K562 (cell line): Measurements from ENCODE around the gene FAM89B. TPM values are rescaled to one million over a fixed set of nuclear protein-coding genes. Genes with fewer than 3 reads are reported as not detected.

ENCODE experiments used
- CBX3 ChIP-seq, 2 experiments: IDR thresholded peaks; 1 replicate in 1 of 2; 2 replicates in 1 of 2; pipeline ENCODE4 v1.6.1; 2012; ENCODE audit warnings: inconsistent platforms in 2 of 2, low read length in 2 of 2, borderline replicate concordance in 1 of 2, control low read depth in 1 of 2
- HDAC1 ChIP-seq, 2 experiments: fragments of 450-650 bp; IDR thresholded peaks; 2 replicates each; pipeline ENCODE4 v1.6.1; 2016 to 2017; ENCODE audit warnings: inconsistent platforms in 1 of 2, mild to moderate bottlenecking in 1 of 2, moderate library complexity in 1 of 2
- SETDB1 ChIP-seq: IDR thresholded peaks from one replicate; pipeline ENCODE4 v1.6.1; 2012; ENCODE audit warnings: low read length, control low read depth, inconsistent platforms
- ZNF232 ChIP-seq: sonication (generic); formaldehyde crosslinking; IDR thresholded peaks from 2 replicates; pipeline ENCODE4 v1.8.0; 2022; ENCODE audit warnings: mild to moderate bottlenecking, missing genetic modification reagents
- polyA plus RNA-seq, 8 experiments: library from polyadenylated mRNA; depleted of rRNA in 4 of 8; stranded (reverse) in 5 of 8; unstranded in 3 of 8; fragments of >200 nt; fragmentation: Nextera tagmentation in 2 of 8; fragmentation: Illumina TruSeq in 1 of 8; extraction: Ambion mirVana in 2 of 8; extraction: Trizol in 1 of 8; gene quantifications; 2 replicates each; pipeline versions ENCODE4 v1.2.1 to v1.2.3, GENCODE V29; 2011 to 2014; ENCODE audit warnings: inconsistent platforms in 1 of 8, missing spikeins in 1 of 8
- total RNA-seq, 7 experiments: library from RNA; depleted of rRNA in 6 of 7; stranded (reverse); fragments of >200 nt in 6 of 7; fragmentation: Illumina TruSeq in 2 of 7; extraction: Trizol in 2 of 7; gene quantifications; 2 replicates each; pipeline versions ENCODE4 v1.2.1 to v1.2.3, GENCODE V29; 2011 to 2021; ENCODE audit warnings: low replicate concordance in 1 of 7
- TF ChIP-seq, protein P1 (sequence below): sonication (generic); formaldehyde crosslinking; IDR thresholded peaks from 2 replicates; pipeline ENCODE4 v1.4.0; 2020; ENCODE audit warnings: mild to moderate bottlenecking, missing genetic modification reagents
- TF ChIP-seq, protein P2 (sequence below): fragments of 450-650 bp; IDR thresholded peaks from 2 replicates; pipeline ENCODE4 v1.6.1; 2016; ENCODE audit warnings: mild to moderate bottlenecking, moderate library complexity

Gene FAM89B
- total and polyA plus RNA-seq, 9 of the 15 experiments (the other 6 are each of a cell fraction or from before 2014, with no cell fraction given), result 0.32 to 27.6 (median 11.9) TPM

DNA sequence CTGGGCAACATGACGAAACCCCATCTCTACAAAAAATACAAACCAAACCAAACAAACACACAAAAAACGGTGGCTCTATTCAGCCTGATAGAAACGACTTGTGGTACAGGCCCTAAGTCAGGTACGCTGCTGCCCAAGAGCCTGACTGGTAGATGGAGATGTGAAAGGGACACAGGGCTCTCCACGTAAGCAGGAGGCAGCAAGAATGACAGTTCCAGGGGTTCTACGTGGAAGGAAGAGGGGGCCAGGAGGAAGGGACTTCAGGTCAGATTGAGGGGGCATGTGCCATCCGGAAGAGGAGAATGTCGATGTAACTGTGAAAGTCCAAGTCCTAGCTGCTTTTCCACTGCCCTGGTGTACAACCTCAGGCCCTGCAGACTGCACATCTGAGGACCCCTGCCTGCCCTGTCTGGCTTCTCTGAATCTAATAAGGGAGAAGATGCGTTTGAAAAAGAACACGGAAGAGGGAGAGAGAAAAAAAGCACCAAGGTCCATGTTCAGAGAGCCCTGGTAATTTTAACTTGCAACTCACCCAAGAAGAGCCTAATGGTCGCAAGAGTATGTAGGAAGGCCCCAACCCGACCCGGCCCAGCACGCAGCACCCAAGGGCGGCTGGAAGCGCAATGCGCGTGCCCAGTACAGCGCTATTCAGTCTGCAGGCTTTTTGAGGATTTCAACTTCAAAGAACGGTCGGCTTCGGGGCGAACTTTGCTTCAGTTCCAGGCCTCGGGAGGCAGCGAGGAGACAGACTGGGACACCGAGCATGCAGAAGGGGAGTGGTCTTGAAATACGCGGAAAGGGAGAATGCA is 3.0 kb upstream of the FAM89B start (continued):
- TF ChIP-seq CBX3 (IDR thresholded peaks at IDR 0.05; ENCODE audit: borderline replicate concordance in 1 of 2, low read length in 2 of 2), result peak in 1 of 2 experiments; percentile 12; a peak in 1 of 3 replicates
- no peak for TF ChIP-seq SETDB1
- TF ChIP-seq, protein P1, sequence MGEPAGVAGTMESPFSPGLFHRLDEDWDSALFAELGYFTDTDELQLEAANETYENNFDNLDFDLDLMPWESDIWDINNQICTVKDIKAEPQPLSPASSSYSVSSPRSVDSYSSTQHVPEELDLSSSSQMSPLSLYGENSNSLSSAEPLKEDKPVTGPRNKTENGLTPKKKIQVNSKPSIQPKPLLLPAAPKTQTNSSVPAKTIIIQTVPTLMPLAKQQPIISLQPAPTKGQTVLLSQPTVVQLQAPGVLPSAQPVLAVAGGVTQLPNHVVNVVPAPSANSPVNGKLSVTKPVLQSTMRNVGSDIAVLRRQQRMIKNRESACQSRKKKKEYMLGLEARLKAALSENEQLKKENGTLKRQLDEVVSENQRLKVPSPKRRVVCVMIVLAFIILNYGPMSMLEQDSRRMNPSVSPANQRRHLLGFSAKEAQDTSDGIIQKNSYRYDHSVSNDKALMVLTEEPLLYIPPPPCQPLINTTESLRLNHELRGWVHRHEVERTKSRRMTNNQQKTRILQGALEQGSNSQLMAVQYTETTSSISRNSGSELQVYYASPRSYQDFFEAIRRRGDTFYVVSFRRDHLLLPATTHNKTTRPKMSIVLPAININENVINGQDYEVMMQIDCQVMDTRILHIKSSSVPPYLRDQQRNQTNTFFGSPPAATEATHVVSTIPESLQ (CRISPR knock-in tag), result peak; percentile 10; the same call in 1 of the 2 replicates
- TF ChIP-seq, protein P2, sequence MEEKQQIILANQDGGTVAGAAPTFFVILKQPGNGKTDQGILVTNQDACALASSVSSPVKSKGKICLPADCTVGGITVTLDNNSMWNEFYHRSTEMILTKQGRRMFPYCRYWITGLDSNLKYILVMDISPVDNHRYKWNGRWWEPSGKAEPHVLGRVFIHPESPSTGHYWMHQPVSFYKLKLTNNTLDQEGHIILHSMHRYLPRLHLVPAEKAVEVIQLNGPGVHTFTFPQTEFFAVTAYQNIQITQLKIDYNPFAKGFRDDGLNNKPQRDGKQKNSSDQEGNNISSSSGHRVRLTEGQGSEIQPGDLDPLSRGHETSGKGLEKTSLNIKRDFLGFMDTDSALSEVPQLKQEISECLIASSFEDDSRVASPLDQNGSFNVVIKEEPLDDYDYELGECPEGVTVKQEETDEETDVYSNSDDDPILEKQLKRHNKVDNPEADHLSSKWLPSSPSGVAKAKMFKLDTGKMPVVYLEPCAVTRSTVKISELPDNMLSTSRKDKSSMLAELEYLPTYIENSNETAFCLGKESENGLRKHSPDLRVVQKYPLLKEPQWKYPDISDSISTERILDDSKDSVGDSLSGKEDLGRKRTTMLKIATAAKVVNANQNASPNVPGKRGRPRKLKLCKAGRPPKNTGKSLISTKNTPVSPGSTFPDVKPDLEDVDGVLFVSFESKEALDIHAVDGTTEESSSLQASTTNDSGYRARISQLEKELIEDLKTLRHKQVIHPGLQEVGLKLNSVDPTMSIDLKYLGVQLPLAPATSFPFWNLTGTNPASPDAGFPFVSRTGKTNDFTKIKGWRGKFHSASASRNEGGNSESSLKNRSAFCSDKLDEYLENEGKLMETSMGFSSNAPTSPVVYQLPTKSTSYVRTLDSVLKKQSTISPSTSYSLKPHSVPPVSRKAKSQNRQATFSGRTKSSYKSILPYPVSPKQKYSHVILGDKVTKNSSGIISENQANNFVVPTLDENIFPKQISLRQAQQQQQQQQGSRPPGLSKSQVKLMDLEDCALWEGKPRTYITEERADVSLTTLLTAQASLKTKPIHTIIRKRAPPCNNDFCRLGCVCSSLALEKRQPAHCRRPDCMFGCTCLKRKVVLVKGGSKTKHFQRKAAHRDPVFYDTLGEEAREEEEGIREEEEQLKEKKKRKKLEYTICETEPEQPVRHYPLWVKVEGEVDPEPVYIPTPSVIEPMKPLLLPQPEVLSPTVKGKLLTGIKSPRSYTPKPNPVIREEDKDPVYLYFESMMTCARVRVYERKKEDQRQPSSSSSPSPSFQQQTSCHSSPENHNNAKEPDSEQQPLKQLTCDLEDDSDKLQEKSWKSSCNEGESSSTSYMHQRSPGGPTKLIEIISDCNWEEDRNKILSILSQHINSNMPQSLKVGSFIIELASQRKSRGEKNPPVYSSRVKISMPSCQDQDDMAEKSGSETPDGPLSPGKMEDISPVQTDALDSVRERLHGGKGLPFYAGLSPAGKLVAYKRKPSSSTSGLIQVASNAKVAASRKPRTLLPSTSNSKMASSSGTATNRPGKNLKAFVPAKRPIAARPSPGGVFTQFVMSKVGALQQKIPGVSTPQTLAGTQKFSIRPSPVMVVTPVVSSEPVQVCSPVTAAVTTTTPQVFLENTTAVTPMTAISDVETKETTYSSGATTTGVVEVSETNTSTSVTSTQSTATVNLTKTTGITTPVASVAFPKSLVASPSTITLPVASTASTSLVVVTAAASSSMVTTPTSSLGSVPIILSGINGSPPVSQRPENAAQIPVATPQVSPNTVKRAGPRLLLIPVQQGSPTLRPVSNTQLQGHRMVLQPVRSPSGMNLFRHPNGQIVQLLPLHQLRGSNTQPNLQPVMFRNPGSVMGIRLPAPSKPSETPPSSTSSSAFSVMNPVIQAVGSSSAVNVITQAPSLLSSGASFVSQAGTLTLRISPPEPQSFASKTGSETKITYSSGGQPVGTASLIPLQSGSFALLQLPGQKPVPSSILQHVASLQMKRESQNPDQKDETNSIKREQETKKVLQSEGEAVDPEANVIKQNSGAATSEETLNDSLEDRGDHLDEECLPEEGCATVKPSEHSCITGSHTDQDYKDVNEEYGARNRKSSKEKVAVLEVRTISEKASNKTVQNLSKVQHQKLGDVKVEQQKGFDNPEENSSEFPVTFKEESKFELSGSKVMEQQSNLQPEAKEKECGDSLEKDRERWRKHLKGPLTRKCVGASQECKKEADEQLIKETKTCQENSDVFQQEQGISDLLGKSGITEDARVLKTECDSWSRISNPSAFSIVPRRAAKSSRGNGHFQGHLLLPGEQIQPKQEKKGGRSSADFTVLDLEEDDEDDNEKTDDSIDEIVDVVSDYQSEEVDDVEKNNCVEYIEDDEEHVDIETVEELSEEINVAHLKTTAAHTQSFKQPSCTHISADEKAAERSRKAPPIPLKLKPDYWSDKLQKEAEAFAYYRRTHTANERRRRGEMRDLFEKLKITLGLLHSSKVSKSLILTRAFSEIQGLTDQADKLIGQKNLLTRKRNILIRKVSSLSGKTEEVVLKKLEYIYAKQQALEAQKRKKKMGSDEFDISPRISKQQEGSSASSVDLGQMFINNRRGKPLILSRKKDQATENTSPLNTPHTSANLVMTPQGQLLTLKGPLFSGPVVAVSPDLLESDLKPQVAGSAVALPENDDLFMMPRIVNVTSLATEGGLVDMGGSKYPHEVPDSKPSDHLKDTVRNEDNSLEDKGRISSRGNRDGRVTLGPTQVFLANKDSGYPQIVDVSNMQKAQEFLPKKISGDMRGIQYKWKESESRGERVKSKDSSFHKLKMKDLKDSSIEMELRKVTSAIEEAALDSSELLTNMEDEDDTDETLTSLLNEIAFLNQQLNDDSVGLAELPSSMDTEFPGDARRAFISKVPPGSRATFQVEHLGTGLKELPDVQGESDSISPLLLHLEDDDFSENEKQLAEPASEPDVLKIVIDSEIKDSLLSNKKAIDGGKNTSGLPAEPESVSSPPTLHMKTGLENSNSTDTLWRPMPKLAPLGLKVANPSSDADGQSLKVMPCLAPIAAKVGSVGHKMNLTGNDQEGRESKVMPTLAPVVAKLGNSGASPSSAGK, result peak; percentile 91
- TF ChIP-seq ZNF232 (CRISPR knock-in tag), result 0 out of 2 replicates have a peak, but pooled peaks have one; percentile 63
- 0 out of 4 replicates have a peak, but pooled peaks of 1 of the 2 experiments have one; percentile 13 for TF ChIP-seq HDAC1 (IDR thresholded peaks at IDR 0.05)
